Activated CD4-positive, alpha-beta T cell treated with anti-CD3 and anti-CD28 coated beads, Interleukin-2, amount 50 U/mL, for 4 hours (primary cell): ENCODE data around the gene TRIM58.

Experiments
- DNase-seq, 2 experiments: peaks; one replicate each; pipeline ENCODE4 v3.0.0-alpha.2; 2020

Gene TRIM58

GRCh38 chr1:247895163-247895637 lies 38.2 kb downstream of the TRIM58 start, which contains the start of gene OR2W3:
Gene OR2W3 (plus strand): TSS chr1:247895587. CDS start chr1:247895587, 0 bp downstream.
- no peak for DNase-seq

- no peak for DNase-seq
Observed at GRCh38 chr1:247895976-247896375, 39.0 kb downstream of the TRIM58 start.

GRCh38 chr1:247904122-247904521 lies 47.1 kb downstream of the TRIM58 start:
- DNase-seq: no peak

GRCh38 chr1:247905181-247905580 lies 48.2 kb downstream of the TRIM58 start:
- no peak for DNase-seq

- DNase-seq: no peak
Observed at GRCh38 chr1:247905910-247906503, 49.0 kb downstream of the TRIM58 start.

GRCh38 chr1:247906504-247907047 lies 49.6 kb downstream of the TRIM58 start:
- no peak for DNase-seq

- DNase-seq: no peak
Observed at GRCh38 chr1:247908766-247909165, 51.8 kb downstream of the TRIM58 start.

GRCh38 chr1:247913786-247914185 lies 56.8 kb downstream of the TRIM58 start:
- DNase-seq: no peak

GRCh38 chr1:247914941-247915662 lies 58.1 kb downstream of the TRIM58 start:
- no peak for DNase-seq

- no peak for DNase-seq
Observed at GRCh38 chr1:247919952-247920351, 63.0 kb downstream of the TRIM58 start, which contains the start of gene OR2T8. Gene OR2T8 (plus strand): TSS chr1:247920252. CDS start chr1:247921018, 766 bp downstream.

- no peak for DNase-seq
Observed at GRCh38 chr1:247923941-247924340, 67.0 kb downstream of the TRIM58 start.

- no peak for DNase-seq
Observed at GRCh38 chr1:247924868-247925267, 67.9 kb downstream of the TRIM58 start, which contains the start of gene OR2AJ1. Gene OR2AJ1 (plus strand): TSS chr1:247924889. CDS start chr1:247933769, 8,880 bp downstream.
